Brain microvascular endothelial cell (primary cell): ENCODE data around the gene XPA.

Experiments
- DNase-seq: peaks from one replicate; pipeline ENCODE4 v3.0.0-alpha.2; 2020
- H3K27ac ChIP-seq: fragments of 250-450 bp; sonication (Bioruptor Pico); 2 replicates; pipeline ENCODE4 v1.5.1; 2020; ENCODE audit warnings: mild to moderate bottlenecking, moderate library complexity
- H3K27me3 ChIP-seq: fragments of 250-450 bp; sonication (Bioruptor Pico); replicated peaks from 2 replicates; pipeline ENCODE4 v1.5.1; 2020; ENCODE audit warnings: mild to moderate bottlenecking
- H3K36me3 ChIP-seq: fragments of 250-450 bp; sonication (Bioruptor Pico); replicated peaks from 2 replicates; pipeline ENCODE4 v1.5.1; 2020; ENCODE audit warnings: mild to moderate bottlenecking
- H3K4me3 ChIP-seq: 2 replicates; pipeline ENCODE4 v1.5.1; 2011; ENCODE audit warnings: low read depth, mild to moderate bottlenecking, control low read depth, low read length, moderate library complexity
- CTCF ChIP-seq: IDR thresholded peaks from 2 replicates; pipeline ENCODE4 v1.5.1; 2011; ENCODE audit warnings: low read depth, mild to moderate bottlenecking, moderate library complexity, low read length, control low read depth, inconsistent platforms; ENCODE audit errors: missing control alignments
- in situ Hi-C: cut with HindIII; loops from 2 replicates; pipeline ENCODE4 v1.10.0; 2017; ENCODE audit warnings: low sequenced_read_pairs, low pct_ligation_motif_present

Gene XPA

DNA sequence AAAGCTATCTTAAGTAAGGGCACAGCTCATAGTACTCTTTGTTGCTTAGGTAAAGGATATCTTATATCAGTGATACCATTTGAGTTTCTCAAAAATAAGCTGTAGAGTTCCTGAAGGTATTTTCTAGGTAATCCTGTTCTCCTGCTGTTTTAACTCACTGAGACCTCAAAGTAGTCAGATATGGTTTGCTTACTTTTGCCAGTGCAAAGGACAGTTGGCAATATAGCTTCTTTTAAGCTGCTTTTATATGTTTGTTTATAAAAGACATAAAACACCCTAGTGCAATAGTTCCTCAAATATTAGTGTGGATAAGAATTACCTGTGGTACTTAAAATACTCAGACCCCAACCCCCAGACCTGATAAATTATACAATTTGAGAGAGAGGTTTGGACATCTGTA, 51.4 kb downstream of the XPA start:
- Histone ChIP-seq H3K4me3 (no peak overlapping the region), H3K36me3 (peaks cover 28% of the 10 kb centered on the region), H3K27ac (no peak overlapping the region), H3K27me3 (no peaks in the 10 kb centered on the region)
- TF ChIP-seq CTCF = no peak
- DNase-seq = no peak
- in situ Hi-C loops = no loop called here

GRCh38 chr9:97640325-97640724, 56.8 kb downstream of the XPA start:
- no peak for TF ChIP-seq CTCF
- in situ Hi-C loops = no loop called here
- no peak overlapping the region for H3K27ac ChIP-seq
- H3K36me3 ChIP-seq = peaks cover 12% of the 10 kb centered on the region
- DNase-seq = peak; percentile 19
- no peak overlapping the region for H3K4me3 ChIP-seq
- no peaks in the 10 kb centered on the region for H3K27me3 ChIP-seq

DNA sequence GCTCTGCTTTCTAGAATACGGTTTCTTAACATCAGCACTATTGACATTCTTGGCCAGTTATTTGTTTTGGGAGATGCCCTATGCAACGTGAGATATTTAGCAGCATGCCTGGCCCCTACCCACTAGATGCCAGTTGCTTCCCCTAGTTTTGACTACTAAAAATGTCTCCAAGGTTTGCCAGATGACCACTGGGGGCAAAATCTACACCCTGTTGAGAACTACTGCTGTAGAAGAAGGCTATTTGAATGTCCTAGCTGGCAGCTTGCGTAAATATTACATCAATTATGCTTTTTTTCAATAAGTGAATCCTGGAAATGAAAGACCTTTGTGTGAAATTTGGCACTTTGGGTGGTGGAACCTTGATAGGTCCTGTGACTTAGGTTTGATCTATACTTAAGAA, 58.5 kb downstream of the XPA start:
- no peak overlapping the region for H3K27ac ChIP-seq
- peaks cover 11% of the 10 kb centered on the region for H3K36me3 ChIP-seq
- DNase-seq = no peak
- in situ Hi-C loops = no loop called here
- H3K27me3 ChIP-seq = no peaks in the 10 kb centered on the region
- no peak overlapping the region for H3K4me3 ChIP-seq
- TF ChIP-seq CTCF = peak; percentile 45

- no peak for TF ChIP-seq CTCF
- H3K27ac ChIP-seq = no peak overlapping the region
- no peak for DNase-seq
- in situ Hi-C loops = no loop called here
- H3K27me3 ChIP-seq = no peaks in the 10 kb centered on the region
- no peak overlapping the region for H3K4me3 ChIP-seq
- H3K36me3 ChIP-seq = peaks cover 1% of the 10 kb centered on the region
Measured at GRCh38 chr9:97636903-97637302, 60.2 kb downstream of the XPA start.

DNA sequence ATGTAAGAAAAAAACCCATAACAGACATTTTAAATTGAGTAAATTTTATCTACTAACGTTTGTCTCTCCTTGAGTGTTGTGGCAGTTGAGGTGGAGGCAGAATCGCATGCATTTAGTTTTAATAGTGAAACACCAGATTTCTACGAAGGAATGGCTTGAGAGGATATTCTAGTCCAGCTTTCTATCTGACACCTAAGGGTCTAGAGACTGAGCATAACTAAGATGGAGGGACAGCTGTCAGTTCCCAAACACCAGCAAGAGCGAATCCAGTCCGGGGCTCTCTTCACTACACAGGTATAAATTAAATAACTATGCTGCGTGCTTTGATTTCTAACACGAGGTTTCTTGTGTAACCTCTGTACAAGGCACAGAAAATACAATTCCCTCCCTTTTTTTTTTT, 62.1 kb downstream of the XPA start:
- no peak for DNase-seq
- no peak overlapping the region for H3K27ac ChIP-seq
- in situ Hi-C loops = no loop called here
- H3K27me3 ChIP-seq = no peaks in the 10 kb centered on the region
- peak overlapping the region; percentile 95 for H3K4me3 ChIP-seq
- TF ChIP-seq CTCF = no peak
- H3K36me3 ChIP-seq = no peaks in the 10 kb centered on the region

- no peak for TF ChIP-seq CTCF
- in situ Hi-C loops = no loop called here
- Histone ChIP-seq H3K36me3 (no peaks in the 10 kb centered on the region), H3K4me3 (peak overlapping the region; percentile 95), H3K27ac (peak overlapping the region; percentile 97), H3K27me3 (no peaks in the 10 kb centered on the region)
- no peak for DNase-seq
Measured at GRCh38 chr9:97633859-97634490, 63.2 kb downstream of the XPA start.
